Lower leg skin (tissue), 3 donors: ENCODE results near the gene PBXIP1.

Experiments used
- CTCF ChIP-seq, 3 donors: fragments of 450-650 bp; IDR thresholded peaks; one replicate each; pipeline ENCODE4 v1.5.1; 2016; ENCODE audit warnings: antibody characterized with exemption in 3 of 3, mild to moderate bottlenecking in 3 of 3, moderate library complexity in 2 of 3
- POLR2A ChIP-seq, 2 donors: fragments of 450-650 bp; IDR thresholded peaks; one replicate each; pipeline ENCODE4 v1.6.1; 2016 to 2017; ENCODE audit warnings: antibody characterized with exemption in 2 of 2, mild to moderate bottlenecking in 1 of 2, moderate library complexity in 1 of 2

GRCh38 chr1:154926201-154926600, 29.7 kb downstream of the PBXIP1 start:
- TF ChIP-seq CTCF (IDR thresholded peaks at IDR 0.05) = no peak
- TF ChIP-seq POLR2A (IDR thresholded peaks at IDR 0.05) = no peak
